Measurements from ENCODE around the gene SLC7A1. TPM values are rescaled to one million over a fixed set of nuclear protein-coding genes. Genes with fewer than 3 reads are reported as not detected.
A peak's percentile ranks its signal among the peaks of the same experiment; 100 is the strongest.

Gene SLC7A1
- total RNA-seq, 1 donor from 2014 or later = 10.3 TPM

- peaks cover 19% of the 10 kb centered on the region for H3K36me3 ChIP-seq
- DNase-seq = no peak
- H3K9me3 ChIP-seq (replicated peaks) = no peaks in the 10 kb centered on the region
- intact Hi-C loops (cut with micrococcal nuclease) = no loop called here
- no peak overlapping the region for H3K27ac ChIP-seq (replicated peaks)
- TF ChIP-seq CTCF (IDR thresholded peaks at IDR 0.05; ENCODE audit: borderline replicate concordance) = no peak
- peaks cover 28% of the 10 kb centered on the region for H3K4me1 ChIP-seq
- no peaks in the 10 kb centered on the region for H3K27me3 ChIP-seq (ENCODE audit: low read depth)
- no peak overlapping the region for H3K4me3 ChIP-seq
These were observed 110.7 kb downstream of the SLC7A1 start for GRCh38 chr13:29484796-29485195.

GRCh38 chr13:29484236-29484635 lies 111.3 kb downstream of the SLC7A1 start:
- peaks cover 34% of the 10 kb centered on the region for H3K4me1 ChIP-seq
- no peak overlapping the region for H3K4me3 ChIP-seq
- no peaks in the 10 kb centered on the region for H3K9me3 ChIP-seq (replicated peaks)
- intact Hi-C loops (cut with micrococcal nuclease) = no loop called here
- no peak for DNase-seq
- H3K27ac ChIP-seq (replicated peaks) = no peak overlapping the region
- H3K27me3 ChIP-seq (ENCODE audit: low read depth) = no peaks in the 10 kb centered on the region
- peaks cover 19% of the 10 kb centered on the region for H3K36me3 ChIP-seq
- TF ChIP-seq CTCF (IDR thresholded peaks at IDR 0.05; ENCODE audit: borderline replicate concordance) = no peak

GRCh38 chr13:29483623-29484022 lies 111.9 kb downstream of the SLC7A1 start:
- DNase-seq = no peak
- no peak overlapping the region for H3K4me3 ChIP-seq
- H3K36me3 ChIP-seq = peaks cover 19% of the 10 kb centered on the region
- H3K27me3 ChIP-seq (ENCODE audit: low read depth) = no peaks in the 10 kb centered on the region
- H3K9me3 ChIP-seq (replicated peaks) = no peaks in the 10 kb centered on the region
- no peak for TF ChIP-seq CTCF (IDR thresholded peaks at IDR 0.05; ENCODE audit: borderline replicate concordance)
- intact Hi-C loops (cut with micrococcal nuclease) = no loop called here
- no peak overlapping the region for H3K27ac ChIP-seq (replicated peaks)
- H3K4me1 ChIP-seq = peaks cover 35% of the 10 kb centered on the region

- intact Hi-C loops (cut with micrococcal nuclease) = no loop called here
- Histone ChIP-seq H3K27ac (replicated peaks) (peak overlapping the region; percentile 16), H3K4me3 (no peak overlapping the region), H3K9me3 (replicated peaks) (no peaks in the 10 kb centered on the region), H3K27me3 (ENCODE audit: low read depth) (no peaks in the 10 kb centered on the region), H3K4me1 (peaks cover 35% of the 10 kb centered on the region), H3K36me3 (peaks cover 15% of the 10 kb centered on the region)
- DNase-seq = peak; percentile 72
- no peak for TF ChIP-seq CTCF (IDR thresholded peaks at IDR 0.05; ENCODE audit: borderline replicate concordance)
These were observed 112.3 kb downstream of the SLC7A1 start for GRCh38 chr13:29483211-29483610.

GRCh38 chr13:29482504-29482903 lies 113.0 kb downstream of the SLC7A1 start:
- Histone ChIP-seq H3K27ac (replicated peaks) (no peak overlapping the region), H3K36me3 (peaks cover 9% of the 10 kb centered on the region), H3K27me3 (ENCODE audit: low read depth) (no peaks in the 10 kb centered on the region), H3K4me1 (peaks cover 35% of the 10 kb centered on the region), H3K4me3 (no peak overlapping the region), H3K9me3 (replicated peaks) (no peaks in the 10 kb centered on the region)
- DNase-seq = no peak
- TF ChIP-seq CTCF (IDR thresholded peaks at IDR 0.05; ENCODE audit: borderline replicate concordance) = no peak
- intact Hi-C loops (cut with micrococcal nuclease) = no loop called here

- Histone ChIP-seq H3K4me3 (no peak overlapping the region), H3K9me3 (replicated peaks) (no peaks in the 10 kb centered on the region), H3K27ac (replicated peaks) (no peak overlapping the region), H3K27me3 (ENCODE audit: low read depth) (no peaks in the 10 kb centered on the region), H3K4me1 (peaks cover 35% of the 10 kb centered on the region), H3K36me3 (peaks cover 8% of the 10 kb centered on the region)
- TF ChIP-seq CTCF (IDR thresholded peaks at IDR 0.05; ENCODE audit: borderline replicate concordance) = no peak
- DNase-seq = no peak
- intact Hi-C loops (cut with micrococcal nuclease) = no loop called here
These were observed 113.9 kb downstream of the SLC7A1 start for GRCh38 chr13:29481603-29482002.

Data from left ventricle myocardium inferior (tissue), 1 donor.